PC-9 (cell line): Measurements from ENCODE around the gene TMEM14C.

ENCODE experiments used
- CTCF ChIP-seq: fragments of 200-600 bp; sonication (generic); conservative IDR thresholded peaks from 2 replicates; pipeline ENCODE4 v1.6.1; 2017; ENCODE audit warnings: mixed run types, antibody characterized with exemption, mild to moderate bottlenecking, moderate library complexity
- EZH2 ChIP-seq: fragments of 200-600 bp; sonication (generic); IDR thresholded peaks from 2 replicates; pipeline ENCODE4 v1.8.0; 2017; ENCODE audit warnings: antibody characterized with exemption, low read depth

- no peak for TF ChIP-seq CTCF
- TF ChIP-seq EZH2, result no peak
These were observed 24.0 kb downstream of the TMEM14C start for GRCh38 chr6:10746915-10747250.
